Measurements from ENCODE around the gene NDEL1.
A peak's percentile ranks its signal among the peaks of the same experiment; 100 is the strongest.

NDEL1 gene

GRCh38 chr17:8401107-8401506 lies 34.6 kb upstream of the NDEL1 start:
- Histone ChIP-seq H3K9me3 (ENCODE audit: control insufficient read depth in 1 of 2, low read length in 2 of 2) (no peaks in the 10 kb centered on the region), H3K27me3 (ENCODE audit: low read depth, low read length) (no peaks in the 10 kb centered on the region), H3K4me1 (ENCODE audit: control insufficient read depth in 1 of 2, insufficient read depth in 2 of 2, low read length in 2 of 2) (no peaks in the 10 kb centered on the region), H3K36me3 (ENCODE audit: control insufficient read depth in 1 of 2, insufficient read depth in 2 of 2, low read length in 2 of 2) (no peaks in the 10 kb centered on the region), H3K4me3 (ENCODE audit: low read depth in 1 of 2, low read length in 2 of 2) (no peak overlapping the region), H3K27ac (ENCODE audit: low read length) (no peak overlapping the region)

- no peak overlapping the region for H3K27ac ChIP-seq (ENCODE audit: low read length)
- no peaks in the 10 kb centered on the region for H3K36me3 ChIP-seq (ENCODE audit: control insufficient read depth in 1 of 2, insufficient read depth in 2 of 2, low read length in 2 of 2)
- H3K27me3 ChIP-seq (ENCODE audit: low read depth, low read length): no peaks in the 10 kb centered on the region
- no peak overlapping the region for H3K4me3 ChIP-seq (ENCODE audit: low read depth in 1 of 2, low read length in 2 of 2)
- H3K9me3 ChIP-seq (ENCODE audit: control insufficient read depth in 1 of 2, low read length in 2 of 2): no peaks in the 10 kb centered on the region
- no peaks in the 10 kb centered on the region for H3K4me1 ChIP-seq (ENCODE audit: control insufficient read depth in 1 of 2, insufficient read depth in 2 of 2, low read length in 2 of 2)
These were observed 32.7 kb upstream of the NDEL1 start for GRCh38 chr17:8402921-8403536.

GRCh38 chr17:8405499-8406016 lies 30.1 kb upstream of the NDEL1 start:
- H3K4me1 ChIP-seq (ENCODE audit: control insufficient read depth in 1 of 2, insufficient read depth in 2 of 2, low read length in 2 of 2): peaks cover 0 to 3% of the 10 kb centered on the region in 2 donors
- H3K27me3 ChIP-seq (ENCODE audit: low read depth, low read length): no peaks in the 10 kb centered on the region
- H3K36me3 ChIP-seq (ENCODE audit: control insufficient read depth in 1 of 2, insufficient read depth in 2 of 2, low read length in 2 of 2): no peaks in the 10 kb centered on the region
- no peak overlapping the region for H3K4me3 ChIP-seq (ENCODE audit: low read depth in 1 of 2, low read length in 2 of 2)
- no peaks in the 10 kb centered on the region for H3K9me3 ChIP-seq (ENCODE audit: control insufficient read depth in 1 of 2, low read length in 2 of 2)
- no peak overlapping the region for H3K27ac ChIP-seq (ENCODE audit: low read length)

GRCh38 chr17:8406174-8406573 lies 29.5 kb upstream of the NDEL1 start:
- Histone ChIP-seq H3K27ac (ENCODE audit: low read length) (no peak overlapping the region), H3K36me3 (ENCODE audit: control insufficient read depth in 1 of 2, insufficient read depth in 2 of 2, low read length in 2 of 2) (no peaks in the 10 kb centered on the region), H3K4me1 (ENCODE audit: control insufficient read depth in 1 of 2, insufficient read depth in 2 of 2, low read length in 2 of 2) (peaks cover 0 to 3% of the 10 kb centered on the region in 2 donors), H3K27me3 (ENCODE audit: low read depth, low read length) (no peaks in the 10 kb centered on the region), H3K4me3 (ENCODE audit: low read depth in 1 of 2, low read length in 2 of 2) (no peak overlapping the region), H3K9me3 (ENCODE audit: control insufficient read depth in 1 of 2, low read length in 2 of 2) (no peaks in the 10 kb centered on the region)

- Histone ChIP-seq H3K4me1 (ENCODE audit: control insufficient read depth in 1 of 2, insufficient read depth in 2 of 2, low read length in 2 of 2) (peaks cover 0 to 3% of the 10 kb centered on the region in 2 donors), H3K27me3 (ENCODE audit: low read depth, low read length) (no peaks in the 10 kb centered on the region), H3K36me3 (ENCODE audit: control insufficient read depth in 1 of 2, insufficient read depth in 2 of 2, low read length in 2 of 2) (no peaks in the 10 kb centered on the region), H3K9me3 (ENCODE audit: control insufficient read depth in 1 of 2, low read length in 2 of 2) (no peaks in the 10 kb centered on the region), H3K27ac (ENCODE audit: low read length) (no peak overlapping the region), H3K4me3 (ENCODE audit: low read depth in 1 of 2, low read length in 2 of 2) (no peak overlapping the region)
These were observed 27.3 kb upstream of the NDEL1 start for GRCh38 chr17:8408371-8408770.

GRCh38 chr17:8409966-8410882 lies 25.5 kb upstream of the NDEL1 start:
- no peaks in the 10 kb centered on the region for H3K27me3 ChIP-seq (ENCODE audit: low read depth, low read length)
- no peak overlapping the region for H3K27ac ChIP-seq (ENCODE audit: low read length)
- no peaks in the 10 kb centered on the region for H3K36me3 ChIP-seq (ENCODE audit: control insufficient read depth in 1 of 2, insufficient read depth in 2 of 2, low read length in 2 of 2)
- H3K4me1 ChIP-seq (ENCODE audit: control insufficient read depth in 1 of 2, insufficient read depth in 2 of 2, low read length in 2 of 2): peaks cover 0 to 3% of the 10 kb centered on the region in 2 donors
- no peaks in the 10 kb centered on the region for H3K9me3 ChIP-seq (ENCODE audit: control insufficient read depth in 1 of 2, low read length in 2 of 2)
- no peak overlapping the region for H3K4me3 ChIP-seq (ENCODE audit: low read depth in 1 of 2, low read length in 2 of 2)

GRCh38 chr17:8410883-8411238 lies 24.8 kb upstream of the NDEL1 start:
- peaks cover 0 to 3% of the 10 kb centered on the region in 2 donors for H3K4me1 ChIP-seq (ENCODE audit: control insufficient read depth in 1 of 2, insufficient read depth in 2 of 2, low read length in 2 of 2)
- no peak overlapping the region for H3K27ac ChIP-seq (ENCODE audit: low read length)
- no peaks in the 10 kb centered on the region for H3K9me3 ChIP-seq (ENCODE audit: control insufficient read depth in 1 of 2, low read length in 2 of 2)
- H3K36me3 ChIP-seq (ENCODE audit: control insufficient read depth in 1 of 2, insufficient read depth in 2 of 2, low read length in 2 of 2): no peaks in the 10 kb centered on the region
- H3K4me3 ChIP-seq (ENCODE audit: low read depth in 1 of 2, low read length in 2 of 2): no peak overlapping the region
- H3K27me3 ChIP-seq (ENCODE audit: low read depth, low read length): no peaks in the 10 kb centered on the region

GRCh38 chr17:8412089-8412488 lies 23.6 kb upstream of the NDEL1 start:
- Histone ChIP-seq H3K9me3 (ENCODE audit: control insufficient read depth in 1 of 2, low read length in 2 of 2) (no peaks in the 10 kb centered on the region), H3K4me1 (ENCODE audit: control insufficient read depth in 1 of 2, insufficient read depth in 2 of 2, low read length in 2 of 2) (peaks cover 0 to 3% of the 10 kb centered on the region in 2 donors), H3K27me3 (ENCODE audit: low read depth, low read length) (no peaks in the 10 kb centered on the region), H3K27ac (ENCODE audit: low read length) (no peak overlapping the region), H3K36me3 (ENCODE audit: control insufficient read depth in 1 of 2, insufficient read depth in 2 of 2, low read length in 2 of 2) (no peaks in the 10 kb centered on the region), H3K4me3 (ENCODE audit: low read depth in 1 of 2, low read length in 2 of 2) (no peak overlapping the region)

GRCh38 chr17:8413328-8413727 lies 22.4 kb upstream of the NDEL1 start:
- H3K4me1 ChIP-seq (ENCODE audit: control insufficient read depth in 1 of 2, insufficient read depth in 2 of 2, low read length in 2 of 2): peaks cover 0 to 3% of the 10 kb centered on the region in 2 donors

GRCh38 chr17:8413938-8414337 lies 21.7 kb upstream of the NDEL1 start:
- Histone ChIP-seq H3K27ac (ENCODE audit: low read length) (no peak overlapping the region), H3K27me3 (ENCODE audit: low read depth, low read length) (no peaks in the 10 kb centered on the region), H3K4me1 (ENCODE audit: control insufficient read depth in 1 of 2, insufficient read depth in 2 of 2, low read length in 2 of 2) (peaks cover 0 to 3% of the 10 kb centered on the region in 2 donors), H3K9me3 (ENCODE audit: control insufficient read depth in 1 of 2, low read length in 2 of 2) (no peaks in the 10 kb centered on the region), H3K36me3 (ENCODE audit: control insufficient read depth in 1 of 2, insufficient read depth in 2 of 2, low read length in 2 of 2) (no peaks in the 10 kb centered on the region), H3K4me3 (ENCODE audit: low read depth in 1 of 2, low read length in 2 of 2) (no peak overlapping the region)

More at GRCh38 chr17:8413328-8413727, 22.4 kb upstream of the NDEL1 start:
- H3K36me3 ChIP-seq (ENCODE audit: control insufficient read depth in 1 of 2, insufficient read depth in 2 of 2, low read length in 2 of 2): no peaks in the 10 kb centered on the region
- H3K27me3 ChIP-seq (ENCODE audit: low read depth, low read length): no peaks in the 10 kb centered on the region
- no peak overlapping the region for H3K27ac ChIP-seq (ENCODE audit: low read length)
- no peaks in the 10 kb centered on the region for H3K9me3 ChIP-seq (ENCODE audit: control insufficient read depth in 1 of 2, low read length in 2 of 2)
- no peak overlapping the region for H3K4me3 ChIP-seq (ENCODE audit: low read depth in 1 of 2, low read length in 2 of 2)

GRCh38 chr17:8417806-8418205 lies 17.9 kb upstream of the NDEL1 start:
- H3K27me3 ChIP-seq (ENCODE audit: low read depth, low read length): no peaks in the 10 kb centered on the region
- no peak overlapping the region for H3K4me3 ChIP-seq (ENCODE audit: low read depth in 1 of 2, low read length in 2 of 2)
- H3K4me1 ChIP-seq (ENCODE audit: control insufficient read depth in 1 of 2, insufficient read depth in 2 of 2, low read length in 2 of 2): peaks cover 4 to 9% of the 10 kb centered on the region in 2 donors
- no peaks in the 10 kb centered on the region for H3K36me3 ChIP-seq (ENCODE audit: control insufficient read depth in 1 of 2, insufficient read depth in 2 of 2, low read length in 2 of 2)
- peak overlapping the region; percentile 3 for H3K27ac ChIP-seq (ENCODE audit: low read length)
- no peaks in the 10 kb centered on the region for H3K9me3 ChIP-seq (ENCODE audit: control insufficient read depth in 1 of 2, low read length in 2 of 2)

Measured in muscle layer of duodenum (tissue), 2 donors.